GM18505 (cell line): ENCODE data around the gene ZNF397.
A peak's percentile ranks its signal among the peaks of the same experiment; 100 is the strongest.

ENCODE experiments used
- ATAC-seq: cut with Tn5 transposase; IDR thresholded peaks from one replicate; pipeline ENCODE4 v1.9.1; 2021; ENCODE audit not compliant: unreplicated experiment
- POLR2A ChIP-seq: IDR thresholded peaks from 4 replicates; pipeline ENCODE4 v1.6.1; 2011; ENCODE audit warnings: borderline replicate concordance; ENCODE audit not compliant: insufficient read depth, insufficient read length; ENCODE audit errors: extremely low read depth

The ZNF397 gene

GRCh38 chr18:35267161-35267651 is 26.4 kb downstream of the ZNF397 start:
- TF ChIP-seq POLR2A = no peak
- peak; percentile 71 for ATAC-seq

- TF ChIP-seq POLR2A = no peak
Observed at GRCh38 chr18:35267809-35268208, 27.0 kb downstream of the ZNF397 start.

GRCh38 chr18:35268821-35269220 is 28.0 kb downstream of the ZNF397 start:
- no peak for ATAC-seq

More at GRCh38 chr18:35267809-35268208, 27.0 kb downstream of the ZNF397 start:
- ATAC-seq = no peak

GRCh38 chr18:35271656-35272055 is 30.8 kb downstream of the ZNF397 start:
- no peak for ATAC-seq
- no peak for TF ChIP-seq POLR2A

More at GRCh38 chr18:35268821-35269220, 28.0 kb downstream of the ZNF397 start:
- TF ChIP-seq POLR2A = no peak

GRCh38 chr18:35276267-35276666 is 35.4 kb downstream of the ZNF397 start:
- ATAC-seq = no peak
- no peak for TF ChIP-seq POLR2A

- no peak for ATAC-seq
- TF ChIP-seq POLR2A = no peak
Observed at GRCh38 chr18:35277633-35278032, 36.8 kb downstream of the ZNF397 start.

- TF ChIP-seq POLR2A = no peak
- ATAC-seq = no peak
Observed at GRCh38 chr18:35278085-35278484, 37.3 kb downstream of the ZNF397 start.

- no peak for ATAC-seq
- TF ChIP-seq POLR2A = no peak
Observed at GRCh38 chr18:35278969-35279368, 38.1 kb downstream of the ZNF397 start.

GRCh38 chr18:35282353-35282752 is 41.5 kb downstream of the ZNF397 start:
- no peak for ATAC-seq
- TF ChIP-seq POLR2A = no peak

- ATAC-seq = no peak
- no peak for TF ChIP-seq POLR2A
Observed at GRCh38 chr18:35283923-35284794, 43.3 kb downstream of the ZNF397 start.

GRCh38 chr18:35284841-35285240 is 44.0 kb downstream of the ZNF397 start:
- no peak for ATAC-seq
- TF ChIP-seq POLR2A = no peak

GRCh38 chr18:35289293-35289692 is 48.5 kb downstream of the ZNF397 start:
- no peak for ATAC-seq

GRCh38 chr18:35289727-35290093 is 48.9 kb downstream of the ZNF397 start:
- no peak for TF ChIP-seq POLR2A
- peak; percentile 35 for ATAC-seq

More at GRCh38 chr18:35289293-35289692, 48.5 kb downstream of the ZNF397 start:
- TF ChIP-seq POLR2A = no peak

GRCh38 chr18:35290094-35290735 is 49.4 kb downstream of the ZNF397 start, which contains the start of gene ZSCAN30:
Gene ZSCAN30 (minus strand): TSS chr18:35290229. CDS start chr18:35264352, 25,877 bp downstream.
- peak; percentile 96 for TF ChIP-seq POLR2A
- peak; percentile 92 for ATAC-seq
